Neural cell (in vitro differentiated cells): ENCODE measurements around the gene ZNF182.

ENCODE experiments used
- EP300 ChIP-seq: fragments of 450-650 bp; conservative IDR thresholded peaks from 2 replicates; pipeline ENCODE4 v1.6.1; 2014; ENCODE audit warnings: antibody characterized with exemption, mild to moderate bottlenecking, moderate library complexity; ENCODE audit not compliant: poor library complexity, severe bottlenecking
- EZH2 ChIP-seq: fragments of 200-600, 300-800 bp; shearing (Covaris generic), sonication (generic); IDR thresholded peaks from 2 replicates; pipeline ENCODE4 v1.6.1; 2014; ENCODE audit warnings: antibody characterized with exemption, low read length, borderline replicate concordance, mild to moderate bottlenecking; ENCODE audit not compliant: insufficient read depth, poor library complexity, severe bottlenecking
- MXI1 ChIP-seq: fragments of 450-650 bp; conservative IDR thresholded peaks from 2 replicates; pipeline ENCODE4 v1.6.1; 2014; ENCODE audit warnings: antibody characterized with exemption, mild to moderate bottlenecking; ENCODE audit not compliant: poor library complexity, severe bottlenecking
- POLR2AphosphoS5 ChIP-seq: IDR thresholded peaks from 2 replicates; pipeline ENCODE4 v1.6.1; 2012
- SMC3 ChIP-seq: fragments of 450-650 bp; conservative IDR thresholded peaks from 2 replicates; pipeline ENCODE4 v1.6.1; 2014; ENCODE audit warnings: antibody characterized with exemption, mild to moderate bottlenecking, moderate library complexity; ENCODE audit not compliant: poor library complexity
- TAF1 ChIP-seq: IDR thresholded peaks from 2 replicates; pipeline ENCODE4 v1.6.1; 2012; ENCODE audit warnings: low read depth
- TF ChIP-seq, protein P1 (sequence below): fragments of 450-650 bp; IDR thresholded peaks from 2 replicates; pipeline ENCODE4 v1.5.1; 2014; ENCODE audit warnings: antibody characterized with exemption, mild to moderate bottlenecking, moderate library complexity; ENCODE audit not compliant: poor library complexity, severe bottlenecking
- TF ChIP-seq, protein P2 (sequence below): IDR thresholded peaks from 2 replicates; pipeline ENCODE4 v1.6.1; 2012; ENCODE audit warnings: borderline replicate concordance

DNA sequence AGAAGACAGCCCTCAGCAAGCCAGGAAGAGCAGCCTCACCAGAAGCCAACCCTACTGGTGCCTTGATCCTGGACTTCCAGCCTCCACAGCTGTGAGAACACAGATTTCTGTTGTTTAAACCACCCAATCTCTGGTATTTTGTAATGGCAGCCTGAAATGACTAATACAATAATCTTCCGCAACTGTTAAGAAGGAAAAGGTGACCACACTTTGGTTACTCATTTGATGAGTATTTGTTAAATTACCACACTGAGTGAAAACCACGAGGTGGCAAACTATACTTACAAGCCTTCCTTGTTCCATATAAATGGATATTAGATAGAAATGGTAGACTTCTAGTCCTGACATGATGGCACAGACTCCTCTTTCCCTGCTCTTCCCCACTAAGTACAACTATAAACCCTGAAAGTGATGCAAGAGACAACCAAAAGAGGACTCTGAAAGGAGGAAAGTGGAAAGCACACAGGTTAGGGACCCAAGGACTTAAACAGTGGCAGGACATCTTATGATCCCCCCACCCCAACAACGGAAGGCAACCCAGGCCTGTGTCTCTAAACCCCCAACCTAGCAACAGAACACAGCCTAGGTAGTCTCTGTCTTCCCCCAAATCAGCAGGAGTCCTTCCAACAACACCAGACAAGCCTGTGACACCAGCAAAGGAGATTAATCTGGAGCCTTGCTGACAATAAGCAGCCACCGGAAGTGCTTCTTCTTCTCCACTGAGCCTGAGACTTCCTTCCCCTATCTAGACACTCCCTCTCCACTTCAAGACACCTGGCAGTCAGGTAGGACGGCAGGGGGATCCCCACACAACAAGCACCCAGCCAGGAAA is 12.3 kb downstream of the ZNF182 start:
- TF ChIP-seq, protein P1, sequence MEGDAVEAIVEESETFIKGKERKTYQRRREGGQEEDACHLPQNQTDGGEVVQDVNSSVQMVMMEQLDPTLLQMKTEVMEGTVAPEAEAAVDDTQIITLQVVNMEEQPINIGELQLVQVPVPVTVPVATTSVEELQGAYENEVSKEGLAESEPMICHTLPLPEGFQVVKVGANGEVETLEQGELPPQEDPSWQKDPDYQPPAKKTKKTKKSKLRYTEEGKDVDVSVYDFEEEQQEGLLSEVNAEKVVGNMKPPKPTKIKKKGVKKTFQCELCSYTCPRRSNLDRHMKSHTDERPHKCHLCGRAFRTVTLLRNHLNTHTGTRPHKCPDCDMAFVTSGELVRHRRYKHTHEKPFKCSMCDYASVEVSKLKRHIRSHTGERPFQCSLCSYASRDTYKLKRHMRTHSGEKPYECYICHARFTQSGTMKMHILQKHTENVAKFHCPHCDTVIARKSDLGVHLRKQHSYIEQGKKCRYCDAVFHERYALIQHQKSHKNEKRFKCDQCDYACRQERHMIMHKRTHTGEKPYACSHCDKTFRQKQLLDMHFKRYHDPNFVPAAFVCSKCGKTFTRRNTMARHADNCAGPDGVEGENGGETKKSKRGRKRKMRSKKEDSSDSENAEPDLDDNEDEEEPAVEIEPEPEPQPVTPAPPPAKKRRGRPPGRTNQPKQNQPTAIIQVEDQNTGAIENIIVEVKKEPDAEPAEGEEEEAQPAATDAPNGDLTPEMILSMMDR, result no peak
- TF ChIP-seq, protein P2, sequence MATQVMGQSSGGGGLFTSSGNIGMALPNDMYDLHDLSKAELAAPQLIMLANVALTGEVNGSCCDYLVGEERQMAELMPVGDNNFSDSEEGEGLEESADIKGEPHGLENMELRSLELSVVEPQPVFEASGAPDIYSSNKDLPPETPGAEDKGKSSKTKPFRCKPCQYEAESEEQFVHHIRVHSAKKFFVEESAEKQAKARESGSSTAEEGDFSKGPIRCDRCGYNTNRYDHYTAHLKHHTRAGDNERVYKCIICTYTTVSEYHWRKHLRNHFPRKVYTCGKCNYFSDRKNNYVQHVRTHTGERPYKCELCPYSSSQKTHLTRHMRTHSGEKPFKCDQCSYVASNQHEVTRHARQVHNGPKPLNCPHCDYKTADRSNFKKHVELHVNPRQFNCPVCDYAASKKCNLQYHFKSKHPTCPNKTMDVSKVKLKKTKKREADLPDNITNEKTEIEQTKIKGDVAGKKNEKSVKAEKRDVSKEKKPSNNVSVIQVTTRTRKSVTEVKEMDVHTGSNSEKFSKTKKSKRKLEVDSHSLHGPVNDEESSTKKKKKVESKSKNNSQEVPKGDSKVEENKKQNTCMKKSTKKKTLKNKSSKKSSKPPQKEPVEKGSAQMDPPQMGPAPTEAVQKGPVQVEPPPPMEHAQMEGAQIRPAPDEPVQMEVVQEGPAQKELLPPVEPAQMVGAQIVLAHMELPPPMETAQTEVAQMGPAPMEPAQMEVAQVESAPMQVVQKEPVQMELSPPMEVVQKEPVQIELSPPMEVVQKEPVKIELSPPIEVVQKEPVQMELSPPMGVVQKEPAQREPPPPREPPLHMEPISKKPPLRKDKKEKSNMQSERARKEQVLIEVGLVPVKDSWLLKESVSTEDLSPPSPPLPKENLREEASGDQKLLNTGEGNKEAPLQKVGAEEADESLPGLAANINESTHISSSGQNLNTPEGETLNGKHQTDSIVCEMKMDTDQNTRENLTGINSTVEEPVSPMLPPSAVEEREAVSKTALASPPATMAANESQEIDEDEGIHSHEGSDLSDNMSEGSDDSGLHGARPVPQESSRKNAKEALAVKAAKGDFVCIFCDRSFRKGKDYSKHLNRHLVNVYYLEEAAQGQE, result no peak
- no peak for TF ChIP-seq EP300
- no peak for TF ChIP-seq MXI1
- no peak for TF ChIP-seq SMC3
- TF ChIP-seq EZH2, result no peak
- TF ChIP-seq POLR2AphosphoS5, result no peak
- no peak for TF ChIP-seq TAF1
